ENCODE results near the gene EPHA10.

- TF ChIP-seq POLR2A (IDR thresholded peaks at IDR 0.05; ENCODE audit: low read length) (no peak), GATA1 (IDR thresholded peaks at IDR 0.05; ENCODE audit: low read depth, low read length) (no peak)
Measured at GRCh38 chr1:37762516-37762915, 2.4 kb downstream of the EPHA10 start.

All from erythroblast (primary cell).